IPS-NIHi11 (cell line): ENCODE results near the gene DACH1.

Source experiments
- DNase-seq: peaks from one replicate; pipeline ENCODE4 v3.0.0; 2012; ENCODE audit warnings: mixed read lengths, low spot score

Gene DACH1

GRCh38 chr13:71583581-71583980 is 283.4 kb downstream of the DACH1 start:
- no peak for DNase-seq

- no peak for DNase-seq
Measured at GRCh38 chr13:71580614-71581013, 286.4 kb downstream of the DACH1 start.

GRCh38 chr13:71578048-71578447 is 289.0 kb downstream of the DACH1 start:
- DNase-seq: no peak

- DNase-seq: no peak
Measured at GRCh38 chr13:71577127-71577526, 289.9 kb downstream of the DACH1 start.

- no peak for DNase-seq
Measured at GRCh38 chr13:71576571-71576970, 290.4 kb downstream of the DACH1 start.

- no peak for DNase-seq
Measured at GRCh38 chr13:71546881-71547280, 320.1 kb downstream of the DACH1 start.

GRCh38 chr13:71540098-71540497 is 326.9 kb downstream of the DACH1 start:
- DNase-seq: no peak

- no peak for DNase-seq
Measured at GRCh38 chr13:71536201-71536600, 330.8 kb downstream of the DACH1 start.

- DNase-seq: no peak
Measured at GRCh38 chr13:71524613-71525304, 342.2 kb downstream of the DACH1 start.

- DNase-seq: no peak
Measured at GRCh38 chr13:71524245-71524612, 342.8 kb downstream of the DACH1 start.

- no peak for DNase-seq
Measured at GRCh38 chr13:71522941-71523526, 344.0 kb downstream of the DACH1 start.

- no peak for DNase-seq
Measured at GRCh38 chr13:71517004-71517403, 350.0 kb downstream of the DACH1 start.

GRCh38 chr13:71516521-71516920 is 350.5 kb downstream of the DACH1 start:
- DNase-seq: no peak

- DNase-seq: no peak
Measured at GRCh38 chr13:71515744-71516038, 351.3 kb downstream of the DACH1 start.

GRCh38 chr13:71514900-71515743 is 351.9 kb downstream of the DACH1 start:
- DNase-seq: no peak

- no peak for DNase-seq
Measured at GRCh38 chr13:71513411-71514033, 353.5 kb downstream of the DACH1 start.

GRCh38 chr13:71503781-71504180 is 363.2 kb downstream of the DACH1 start:
- DNase-seq: no peak

- DNase-seq: no peak
Measured at GRCh38 chr13:71499944-71500514, 367.0 kb downstream of the DACH1 start.

- DNase-seq: no peak
Measured at GRCh38 chr13:71499235-71499634, 367.8 kb downstream of the DACH1 start.

- no peak for DNase-seq
Measured at GRCh38 chr13:71493189-71493588, 373.8 kb downstream of the DACH1 start.

- no peak for DNase-seq
Measured at GRCh38 chr13:71492346-71492871, 374.6 kb downstream of the DACH1 start.

- no peak for DNase-seq
Measured at GRCh38 chr13:71491010-71491409, 376.0 kb downstream of the DACH1 start.
